Measurements from ENCODE around the gene BYSL. TPM values are rescaled to one million over a fixed set of nuclear protein-coding genes. Genes with fewer than 3 reads are reported as not detected.

BYSL gene
- total RNA-seq, 1 experiment from 2014 or later, result 50.8 TPM

GRCh38 chr6:41941280-41942066, 20.2 kb downstream of the BYSL start, which contains the start of gene CCND3 (continued):
- TF ChIP-seq NFATC4 (CRISPR knock-in tag; IDR thresholded peaks at IDR 0.05), result no peak
- TF ChIP-seq, protein P1, sequence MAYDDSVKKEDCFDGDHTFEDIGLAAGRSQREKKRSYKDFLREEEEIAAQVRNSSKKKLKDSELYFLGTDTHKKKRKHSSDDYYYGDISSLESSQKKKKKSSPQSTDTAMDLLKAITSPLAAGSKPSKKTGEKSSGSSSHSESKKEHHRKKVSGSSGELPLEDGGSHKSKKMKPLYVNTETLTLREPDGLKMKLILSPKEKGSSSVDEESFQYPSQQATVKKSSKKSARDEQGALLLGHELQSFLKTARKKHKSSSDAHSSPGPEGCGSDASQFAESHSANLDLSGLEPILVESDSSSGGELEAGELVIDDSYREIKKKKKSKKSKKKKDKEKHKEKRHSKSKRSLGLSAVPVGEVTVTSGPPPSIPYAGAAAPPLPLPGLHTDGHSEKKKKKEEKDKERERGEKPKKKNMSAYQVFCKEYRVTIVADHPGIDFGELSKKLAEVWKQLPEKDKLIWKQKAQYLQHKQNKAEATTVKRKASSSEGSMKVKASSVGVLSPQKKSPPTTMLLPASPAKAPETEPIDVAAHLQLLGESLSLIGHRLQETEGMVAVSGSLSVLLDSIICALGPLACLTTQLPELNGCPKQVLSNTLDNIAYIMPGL (CRISPR knock-in tag; IDR thresholded peaks at IDR 0.05), result peak; percentile 63; the same call in 1 of the 2 replicates

DNA sequence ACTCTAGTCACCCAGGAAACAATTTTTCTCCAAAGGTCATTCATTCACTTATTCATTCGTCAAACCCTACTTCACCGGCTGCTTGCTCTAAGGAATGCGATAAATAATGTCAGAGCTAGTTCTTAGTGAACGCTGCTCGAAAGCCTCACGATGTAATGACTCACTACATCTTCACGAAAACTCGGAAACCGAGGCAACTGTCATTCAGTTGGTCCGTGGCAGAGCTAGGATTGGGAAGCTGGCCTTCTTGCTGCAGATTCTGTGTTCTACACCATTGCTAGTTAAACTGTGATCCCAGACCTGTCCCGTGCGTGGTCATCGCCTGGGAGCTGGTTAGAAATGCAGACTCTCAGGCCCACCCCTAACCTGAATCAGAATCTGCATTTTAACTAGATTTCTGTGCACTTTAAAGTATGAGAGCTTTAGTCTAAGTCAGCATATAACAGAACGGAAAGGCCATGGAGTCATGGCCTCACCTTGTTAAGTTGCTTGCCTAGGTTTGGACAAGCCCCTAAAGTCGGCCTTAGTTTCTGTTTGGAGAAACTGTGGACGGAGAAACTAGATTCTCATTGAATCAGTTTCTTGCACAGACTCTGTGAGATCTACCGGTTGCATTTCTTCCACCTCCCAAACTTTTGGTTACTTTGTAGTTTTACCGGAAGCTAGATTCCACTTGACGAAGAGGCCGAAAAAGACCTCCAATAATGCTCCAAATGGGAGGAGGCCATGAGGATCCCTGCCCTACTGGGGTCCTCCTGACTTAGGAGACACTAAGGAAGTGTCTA, 21.0 kb downstream of the BYSL start:
- POLR2A ChIA-PET, result interaction anchor here (0.6 to 1.6 kb wide), 3 partner anchors 23 to 161 kb away, joined by 4 to 7 read pairs (median 4); no protein-coding TSS in a partner anchor

More for the DNA sequence above, 21.0 kb downstream of the BYSL start:
- TF ChIP-seq ETV6 (CRISPR knock-in tag; IDR thresholded peaks at IDR 0.05), result no peak
- TF ChIP-seq, protein P2, sequence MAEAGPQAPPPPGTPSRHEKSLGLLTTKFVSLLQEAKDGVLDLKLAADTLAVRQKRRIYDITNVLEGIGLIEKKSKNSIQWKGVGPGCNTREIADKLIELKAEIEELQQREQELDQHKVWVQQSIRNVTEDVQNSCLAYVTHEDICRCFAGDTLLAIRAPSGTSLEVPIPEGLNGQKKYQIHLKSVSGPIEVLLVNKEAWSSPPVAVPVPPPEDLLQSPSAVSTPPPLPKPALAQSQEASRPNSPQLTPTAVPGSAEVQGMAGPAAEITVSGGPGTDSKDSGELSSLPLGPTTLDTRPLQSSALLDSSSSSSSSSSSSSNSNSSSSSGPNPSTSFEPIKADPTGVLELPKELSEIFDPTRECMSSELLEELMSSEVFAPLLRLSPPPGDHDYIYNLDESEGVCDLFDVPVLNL (CRISPR knock-in tag; IDR thresholded peaks at IDR 0.05; ENCODE audit: borderline replicate concordance, low read depth), result no peak
- TF ChIP-seq FOXK1 (CRISPR knock-in tag; IDR thresholded peaks at IDR 0.05), result no peak
- no peak for TF ChIP-seq ZNF416 (CRISPR knock-in tag; IDR thresholded peaks at IDR 0.05)
- no peak for TF ChIP-seq IRF2 (CRISPR knock-in tag; IDR thresholded peaks at IDR 0.05; ENCODE audit: borderline replicate concordance, low read depth)
- TF ChIP-seq CTCF (IDR thresholded peaks at IDR 0.05), result no peak
- TF ChIP-seq TP53 (CRISPR knock-in tag; IDR thresholded peaks at IDR 0.05), result no peak
- TF ChIP-seq ERG (CRISPR knock-in tag; IDR thresholded peaks at IDR 0.05), result no peak
- no peak for TF ChIP-seq SOX15 (CRISPR knock-in tag; IDR thresholded peaks at IDR 0.05)
- no peak for TF ChIP-seq SMAD4 (CRISPR knock-in tag; IDR thresholded peaks at IDR 0.05)
- TF ChIP-seq E2F1 (CRISPR knock-in tag; IDR thresholded peaks at IDR 0.05), result no peak
- TF ChIP-seq GRHL2 (CRISPR knock-in tag; IDR thresholded peaks at IDR 0.05; ENCODE audit: insufficient replicate concordance, severe bottlenecking), result no peak
- no peak for TF ChIP-seq NR1H2 (CRISPR knock-in tag; IDR thresholded peaks at IDR 0.05)
- no peak for TF ChIP-seq ZNF281 (CRISPR knock-in tag; IDR thresholded peaks at IDR 0.05)
- no peak for TF ChIP-seq PRRX2 (CRISPR knock-in tag; IDR thresholded peaks at IDR 0.05)
- no peaks in the 10 kb centered on the region for H3K9me3 Mint-ChIP-seq
- DNase-seq (ENCODE audit: low spot score), result no peak
- CTCF ChIA-PET, result interaction anchor here (0.6 to 5.1 kb wide), 8 partner anchors 21 to 208 kb away, joined by 3 to 91 read pairs (median 8); partner anchors contain the start of genes BYSL, MED20 and TOMM6
- peak overlapping the region; percentile 46 for H3K27ac Mint-ChIP-seq
- H3K4me1 Mint-ChIP-seq, result peaks cover 32% of the 10 kb centered on the region
- no peaks in the 10 kb centered on the region for H3K36me3 Mint-ChIP-seq
- H3K27me3 Mint-ChIP-seq (ENCODE audit: low read depth), result no peaks in the 10 kb centered on the region; the same call in 1 of the 2 replicates
- H3K4me3 Mint-ChIP-seq, result peak overlapping the region; percentile 64
- ATAC-seq, result no peak
